Islet precursor cell (in vitro differentiated cells): Measurements from ENCODE around the gene SCN2B.
A peak's percentile ranks its signal among the peaks of the same experiment; 100 is the strongest.

Experiments used
- DNase-seq: peaks from one replicate; pipeline ENCODE4 v3.0.0-alpha.2; 2018

The SCN2B gene

DNA sequence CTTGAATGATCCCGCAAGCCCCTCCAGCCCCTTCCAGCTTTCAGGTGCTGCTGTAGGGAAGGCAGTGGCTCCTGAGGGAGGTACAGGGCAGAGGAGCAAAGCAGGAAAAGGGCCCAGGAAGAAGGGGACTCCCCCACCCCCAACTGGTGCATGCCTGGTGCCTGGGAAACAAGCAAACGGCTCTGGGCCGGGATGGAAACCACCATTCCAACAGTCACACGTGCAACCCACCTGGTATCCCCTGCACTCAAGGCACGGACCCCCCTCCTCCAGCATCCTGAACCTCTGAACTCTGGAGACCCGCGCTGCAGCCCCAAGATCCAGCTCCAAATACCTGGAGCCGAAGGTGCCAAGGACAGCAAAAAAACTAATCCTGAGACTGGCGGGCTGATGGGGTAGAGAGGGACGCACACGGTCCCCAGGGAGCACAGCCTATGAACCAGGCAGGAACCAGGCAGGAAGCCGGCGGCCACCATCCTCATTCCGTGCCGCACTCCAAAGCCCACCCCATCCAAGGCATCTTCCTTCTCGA lies 24.4 kb downstream of the SCN2B start:
- no peak for DNase-seq

DNA sequence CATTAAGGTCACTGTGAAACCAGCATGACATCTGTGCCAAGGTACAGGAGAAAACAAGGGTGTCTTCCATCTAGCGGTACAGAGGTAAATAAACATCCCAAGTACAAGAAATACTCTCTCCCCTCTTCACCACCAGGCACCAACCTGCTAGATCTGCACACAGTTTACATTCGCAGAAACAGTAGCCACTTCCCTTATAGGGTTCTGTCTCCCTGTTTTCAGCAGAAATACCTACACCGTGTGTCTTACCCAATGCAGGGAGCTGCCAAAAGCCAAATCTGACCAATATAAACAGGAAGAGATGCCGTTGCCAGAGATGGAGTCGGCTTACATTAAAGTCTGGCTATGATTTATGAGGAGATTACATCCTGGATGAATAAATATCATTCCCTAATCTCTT lies 25.0 kb downstream of the SCN2B start:
- DNase-seq, result no peak

DNA sequence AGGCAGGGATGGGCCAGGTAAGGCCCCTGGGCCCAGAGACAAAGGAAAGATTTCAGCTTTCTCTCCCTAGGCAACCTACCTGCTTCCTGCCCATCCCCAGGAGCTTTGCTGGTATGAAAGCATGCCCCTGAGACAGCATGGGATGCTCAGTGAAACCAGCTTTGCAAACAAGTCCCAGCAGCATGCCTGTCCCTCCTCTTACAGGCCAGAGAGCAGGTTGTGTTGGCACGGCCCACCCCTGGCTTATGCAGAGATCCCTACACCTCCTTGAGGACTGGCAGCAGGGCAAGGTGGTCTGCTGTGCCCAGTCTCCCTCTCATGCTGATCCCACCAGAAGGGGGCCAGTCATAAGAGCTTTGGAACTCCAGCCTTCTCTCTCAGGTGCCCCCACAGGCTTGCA lies 26.9 kb downstream of the SCN2B start:
- DNase-seq, result no peak

DNA sequence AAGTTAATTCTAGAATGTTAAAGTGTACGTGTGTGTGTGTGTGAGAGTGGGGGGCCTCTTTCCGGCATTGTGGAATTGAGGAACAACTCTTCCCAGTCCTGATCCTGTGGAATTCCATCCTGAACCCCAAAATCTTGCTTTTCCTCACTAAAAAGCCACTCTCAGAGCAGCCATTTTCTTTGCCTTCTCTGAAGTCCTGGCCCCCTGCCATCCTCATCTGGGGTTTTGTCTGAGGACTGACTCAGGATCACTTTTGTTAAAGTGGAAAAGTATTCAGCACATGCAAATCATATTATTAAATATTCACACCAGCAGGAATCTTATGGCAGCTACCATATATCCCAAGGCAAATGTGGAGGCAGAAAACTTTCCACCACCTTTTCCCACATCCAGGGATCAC lies 27.6 kb downstream of the SCN2B start:
- no peak for DNase-seq

DNA sequence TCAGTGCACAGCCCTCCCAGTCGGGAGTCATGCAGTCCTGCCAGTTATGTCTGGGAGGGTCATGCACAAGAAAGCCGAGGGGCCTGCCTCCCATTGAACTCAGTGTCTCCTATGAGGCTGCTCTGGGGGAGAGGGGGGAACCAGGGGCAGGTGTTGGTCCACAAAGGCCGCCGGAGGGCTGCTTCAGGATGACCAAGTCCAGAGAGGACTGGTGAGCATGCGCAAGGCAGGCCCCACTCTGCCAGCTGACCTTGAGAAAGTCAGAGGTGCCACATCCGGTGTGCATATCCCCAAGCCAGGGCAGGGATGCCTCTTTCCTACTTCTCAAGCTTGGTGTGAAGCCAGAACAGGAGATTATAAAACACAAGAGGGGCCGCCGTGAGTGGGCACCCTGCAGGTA lies 28.2 kb downstream of the SCN2B start:
- no peak for DNase-seq

DNA sequence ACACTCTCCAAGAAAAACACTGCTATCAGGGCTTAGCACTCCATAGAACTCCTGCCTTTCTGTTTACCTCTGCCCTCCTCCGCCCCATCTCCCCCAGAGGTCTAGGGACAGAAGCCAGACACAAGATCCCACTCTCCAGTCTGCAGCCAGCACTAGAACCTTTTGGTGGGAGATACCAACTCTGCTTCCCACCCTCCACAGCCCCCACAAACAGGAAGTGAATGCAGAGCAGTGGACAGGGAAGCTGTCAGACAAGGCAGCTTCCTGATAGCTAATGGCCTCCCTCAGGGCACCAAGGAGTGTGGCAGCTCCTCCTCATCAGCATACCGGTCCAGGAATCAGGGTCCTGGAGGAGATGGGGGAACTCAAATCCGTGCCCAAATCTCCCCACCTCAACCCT lies 28.9 kb downstream of the SCN2B start:
- DNase-seq, result no peak

DNA sequence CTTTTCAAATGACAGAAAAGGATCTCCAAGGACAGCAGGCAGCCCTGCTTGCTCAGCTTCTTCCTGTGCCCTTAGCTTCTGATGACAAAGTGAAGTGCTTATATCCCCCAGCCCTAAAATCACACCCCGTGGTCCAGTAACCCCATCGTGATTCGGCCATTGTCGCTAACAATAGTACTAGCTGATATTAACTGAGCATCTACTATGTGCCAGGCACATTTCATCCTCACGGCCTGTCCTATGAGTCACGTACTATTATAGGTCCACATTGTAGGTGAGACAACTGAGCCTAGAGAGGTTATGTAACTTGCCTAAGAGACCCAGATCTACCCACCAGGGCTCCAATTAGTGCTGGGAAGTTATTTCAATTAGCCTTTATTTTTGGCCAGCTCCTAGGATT lies 29.9 kb downstream of the SCN2B start:
- DNase-seq, result no peak

DNA sequence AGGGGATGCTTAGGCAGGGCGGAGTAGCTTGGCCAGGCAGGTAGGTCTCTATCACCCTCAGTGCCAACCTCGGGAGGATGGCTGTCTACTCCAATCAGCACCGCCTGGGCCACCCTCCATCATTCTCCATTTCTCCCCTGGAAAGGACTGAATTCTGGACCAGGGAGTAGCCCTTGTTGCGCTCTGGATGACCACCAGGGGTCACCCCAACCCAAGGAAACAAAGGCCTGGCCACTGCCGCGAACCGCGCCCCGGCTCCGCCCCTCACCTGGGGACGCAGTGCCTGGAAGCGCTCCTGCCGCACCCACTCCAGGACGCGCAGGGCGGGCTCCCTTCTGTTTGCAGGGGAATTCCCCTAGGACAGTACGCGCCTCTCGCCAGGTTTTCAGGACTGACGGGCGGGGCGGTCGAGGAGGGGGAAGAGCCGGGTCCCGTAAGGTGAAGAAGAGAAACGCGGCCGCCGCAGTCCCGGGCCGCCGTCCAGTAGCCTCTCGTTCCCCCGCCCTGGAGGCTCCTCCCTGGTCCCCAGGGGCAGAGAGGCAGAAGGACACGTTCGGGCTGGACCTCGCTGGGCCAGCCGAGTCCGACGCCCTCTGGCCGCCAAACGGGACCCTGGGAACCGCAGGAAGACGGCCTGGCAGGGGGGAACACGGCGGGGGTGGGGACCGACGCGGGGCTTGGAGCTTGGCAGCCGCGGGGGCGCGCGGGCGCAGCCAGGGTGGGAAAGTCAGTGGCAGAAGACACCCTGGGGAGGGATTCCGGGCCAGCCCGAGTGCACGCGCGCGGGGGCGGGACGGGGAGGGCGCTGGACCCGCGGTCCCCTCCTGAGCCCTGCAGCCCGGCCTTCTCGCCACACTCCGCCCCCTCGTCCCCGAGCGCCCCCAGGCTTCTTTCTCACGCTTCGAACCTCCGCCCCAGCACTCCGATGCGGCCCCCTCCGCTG lies 30.9 kb downstream of the SCN2B start:
- peak; percentile 94 for DNase-seq

DNA sequence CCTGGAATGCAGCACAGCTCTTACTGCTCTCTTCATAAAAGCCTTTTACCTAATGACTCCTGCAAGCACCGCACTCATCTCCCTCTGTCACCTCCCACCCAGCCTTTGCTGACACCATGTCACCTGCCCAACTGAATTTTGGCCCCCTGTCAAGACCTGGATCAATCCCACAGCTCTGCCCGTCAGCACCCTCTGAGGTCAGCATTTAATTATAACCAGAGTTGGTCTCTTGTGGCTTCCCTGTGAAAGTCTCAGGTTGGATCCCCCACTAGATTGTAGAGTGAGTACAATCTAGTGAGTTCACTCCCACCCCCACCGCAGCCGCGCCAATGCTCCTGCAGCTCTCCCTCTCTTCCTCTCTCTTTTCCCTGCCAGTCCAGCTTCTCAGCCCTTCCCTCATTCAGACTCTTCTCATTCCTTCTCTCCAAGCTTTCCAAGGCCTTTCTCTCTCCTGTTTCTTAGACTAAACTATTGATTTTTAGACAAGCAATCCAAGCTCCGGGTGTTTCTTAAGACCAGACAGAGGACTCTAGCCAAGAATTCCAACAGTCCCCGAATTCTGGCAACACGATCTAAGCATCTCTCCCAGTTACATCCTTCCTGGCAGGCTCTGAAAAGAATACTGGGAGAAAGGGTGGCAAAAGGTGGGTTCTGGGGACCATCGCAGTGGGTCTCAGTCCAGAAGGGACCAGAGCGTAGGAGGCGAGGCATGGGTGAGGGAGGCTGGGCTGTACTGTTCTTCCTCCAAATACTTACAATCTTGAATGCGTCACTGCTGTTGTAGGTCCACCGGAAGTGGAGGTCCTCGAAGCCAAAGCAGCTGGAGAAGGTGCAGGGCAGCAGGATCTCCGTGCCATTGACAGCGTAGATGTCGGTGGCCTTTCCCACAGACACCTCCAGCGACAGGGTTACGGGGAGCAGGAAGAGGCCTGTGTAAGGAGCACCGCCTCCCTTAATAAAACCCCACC lies 31.9 kb downstream of the SCN2B start:
- no peak for DNase-seq

DNA sequence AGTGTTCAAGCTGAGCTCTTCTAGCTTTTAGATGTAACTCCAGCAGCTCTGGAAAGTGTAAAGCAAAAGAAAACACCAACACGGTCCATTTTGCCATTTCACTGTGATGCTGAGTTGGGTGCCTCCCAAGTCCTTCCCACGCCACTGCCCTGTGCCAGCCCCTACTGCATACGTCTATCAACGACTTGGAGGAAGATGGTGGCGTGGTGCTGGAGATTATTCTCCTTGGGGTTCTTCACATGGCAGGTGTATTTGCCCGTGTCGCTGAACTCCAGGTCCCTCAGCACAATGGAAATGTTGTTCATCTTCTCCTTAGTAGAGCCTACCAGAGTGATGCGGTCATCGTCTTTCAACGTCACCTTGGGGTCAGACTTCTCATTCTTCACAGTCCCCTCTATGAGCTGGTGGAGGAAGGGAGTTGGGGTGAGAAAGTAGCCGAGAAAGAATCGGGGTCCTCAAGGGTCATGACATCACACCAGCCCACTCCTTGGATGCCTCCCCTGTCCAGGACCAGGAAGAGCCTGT lies 32.7 kb downstream of the SCN2B start:
- no peak for DNase-seq

DNA sequence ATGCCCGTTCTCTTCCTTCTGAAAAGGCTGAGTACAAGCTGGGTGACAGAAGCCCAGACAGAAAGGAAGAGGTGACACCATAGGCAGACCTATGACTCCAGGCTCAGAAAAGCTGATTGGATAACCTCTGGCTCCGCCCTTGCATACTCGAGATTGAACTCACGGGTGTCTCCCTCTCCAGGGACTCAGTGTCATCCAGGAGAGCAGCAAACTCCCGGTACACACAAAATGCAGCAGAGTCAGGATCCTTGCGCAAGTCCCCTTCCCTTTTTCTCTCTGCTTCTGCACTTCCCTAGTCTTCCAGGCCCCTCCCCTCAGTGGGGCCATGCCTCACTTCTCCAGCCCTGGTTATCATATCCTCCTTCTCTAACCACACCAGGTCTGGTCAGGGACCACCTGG lies 33.6 kb downstream of the SCN2B start:
- DNase-seq, result peak; percentile 71

DNA sequence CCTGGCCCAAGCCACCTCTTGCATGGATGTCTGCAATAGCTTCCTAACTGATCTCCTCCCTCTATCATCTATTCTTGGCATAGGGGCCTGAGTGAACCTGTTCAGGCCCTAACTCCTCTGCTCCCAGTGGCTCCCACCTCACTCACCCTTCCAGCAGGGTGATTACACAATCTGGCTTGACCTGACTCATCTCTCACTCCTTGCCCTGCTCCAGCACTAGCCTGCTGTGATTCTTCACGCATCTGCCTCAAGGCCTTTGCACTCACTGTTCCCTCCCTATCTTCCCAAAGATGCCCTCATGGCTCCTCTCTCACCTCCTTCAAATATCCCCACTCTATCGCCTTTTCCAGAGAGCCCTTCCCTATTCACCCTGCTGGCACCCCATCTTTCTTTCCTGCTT lies 34.4 kb downstream of the SCN2B start:
- DNase-seq, result peak; percentile 67

DNA sequence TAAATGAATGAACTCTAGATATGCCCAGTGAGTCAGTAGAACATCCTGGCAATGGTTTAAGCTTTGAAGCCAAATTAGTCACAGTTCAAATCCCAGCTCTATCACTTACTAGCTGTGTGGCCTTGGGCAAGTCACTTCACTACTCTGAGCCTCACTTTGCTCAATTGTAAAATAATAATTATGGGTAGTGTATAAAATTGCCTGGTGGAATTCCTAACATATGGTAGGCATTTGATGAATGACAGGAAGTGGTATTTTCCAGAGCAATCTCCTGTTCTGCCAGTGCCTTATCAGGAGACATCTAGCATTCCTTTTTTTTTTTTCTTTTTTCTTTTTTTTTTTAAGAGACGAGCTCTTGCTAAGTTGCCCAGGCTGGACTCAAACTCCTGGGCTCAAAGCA lies 36.9 kb downstream of the SCN2B start:
- DNase-seq, result no peak

DNA sequence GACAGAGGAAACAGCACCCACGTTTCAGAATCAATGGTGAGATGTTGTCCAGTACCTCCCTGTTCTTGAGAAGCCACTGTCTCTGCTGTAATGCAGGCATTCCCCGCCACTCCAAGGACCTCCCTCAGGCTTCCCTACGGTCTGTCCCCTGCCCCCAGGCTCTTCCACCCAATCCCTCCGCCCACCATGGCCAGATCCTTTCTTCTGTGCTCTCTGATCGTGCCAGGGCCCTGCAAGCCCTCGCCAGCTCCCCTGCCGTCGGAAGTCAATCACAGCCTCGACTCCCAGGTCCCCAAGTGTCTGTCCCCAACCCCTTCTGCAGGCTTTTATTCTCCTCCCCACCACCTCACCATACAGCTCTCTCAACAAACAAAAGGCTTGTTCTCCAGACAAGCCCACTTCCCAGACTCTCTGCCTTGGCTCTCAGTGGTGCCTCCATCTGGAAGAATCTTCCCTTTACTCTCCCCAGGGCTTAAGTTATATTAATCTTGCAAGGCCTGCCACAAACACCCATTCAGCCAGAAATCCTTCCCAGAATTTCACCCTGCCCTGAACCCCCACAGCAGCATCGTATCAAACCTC lies 37.5 kb downstream of the SCN2B start:
- no peak for DNase-seq

DNA sequence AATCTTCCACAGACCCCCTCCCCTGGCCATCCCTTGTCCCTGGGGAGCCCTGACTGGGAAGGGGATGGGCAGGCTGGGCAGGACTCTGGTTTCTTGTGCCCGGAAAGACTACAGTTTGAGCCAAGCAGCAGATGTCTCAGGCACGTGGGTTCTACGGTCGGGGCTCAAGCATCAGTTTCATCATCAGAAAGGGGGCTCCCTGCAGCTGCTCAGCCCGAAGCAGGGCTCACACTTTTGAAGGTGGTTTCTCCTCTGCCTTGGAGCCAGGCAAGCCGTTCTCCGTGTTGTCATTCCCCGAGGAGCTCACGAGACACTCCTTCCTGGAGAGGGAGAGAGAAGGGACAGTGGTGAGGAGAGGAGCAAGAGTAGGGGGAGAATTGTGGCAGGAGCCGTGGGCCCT lies 39.6 kb downstream of the SCN2B start:
- DNase-seq, result no peak

DNA sequence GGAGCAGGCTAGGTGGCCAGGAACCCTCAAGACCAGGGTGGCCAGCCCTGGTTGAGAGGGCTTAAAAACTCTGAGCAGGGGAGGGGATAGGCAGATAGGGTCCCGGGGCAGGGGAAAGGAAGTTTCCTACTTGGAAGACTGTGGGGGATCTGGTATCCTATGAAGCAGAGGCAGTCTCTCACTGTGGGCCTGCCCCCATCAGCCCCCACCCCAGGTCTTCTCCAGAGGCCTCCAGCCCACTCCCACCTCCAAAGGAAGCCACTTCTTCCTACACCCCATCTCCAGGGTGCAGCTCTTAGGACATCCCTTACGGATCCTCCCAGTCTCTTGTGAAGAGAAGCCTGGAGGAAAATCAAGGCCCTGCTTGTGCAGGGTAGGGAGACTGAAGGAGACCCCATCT lies 40.1 kb downstream of the SCN2B start:
- DNase-seq, result no peak

DNA sequence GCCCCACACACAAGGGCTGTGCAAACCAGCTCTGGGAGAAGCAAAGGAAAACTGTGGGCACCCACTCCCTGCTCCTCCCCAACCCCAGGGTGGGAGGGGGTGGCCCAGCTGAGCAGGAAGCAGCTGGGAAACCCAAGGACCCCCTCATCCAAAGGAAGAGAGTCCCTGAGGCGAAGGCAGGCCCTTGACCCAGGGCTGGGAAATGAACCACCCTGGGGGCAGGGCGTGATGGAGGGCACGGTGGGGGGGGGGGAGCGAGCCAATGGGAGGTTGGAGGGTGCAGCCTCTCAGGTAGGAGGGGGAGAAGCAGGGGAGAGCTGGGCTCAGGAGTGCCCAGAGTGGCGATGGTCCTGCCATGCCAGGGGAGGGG lies 40.7 kb downstream of the SCN2B start:
- no peak for DNase-seq

DNA sequence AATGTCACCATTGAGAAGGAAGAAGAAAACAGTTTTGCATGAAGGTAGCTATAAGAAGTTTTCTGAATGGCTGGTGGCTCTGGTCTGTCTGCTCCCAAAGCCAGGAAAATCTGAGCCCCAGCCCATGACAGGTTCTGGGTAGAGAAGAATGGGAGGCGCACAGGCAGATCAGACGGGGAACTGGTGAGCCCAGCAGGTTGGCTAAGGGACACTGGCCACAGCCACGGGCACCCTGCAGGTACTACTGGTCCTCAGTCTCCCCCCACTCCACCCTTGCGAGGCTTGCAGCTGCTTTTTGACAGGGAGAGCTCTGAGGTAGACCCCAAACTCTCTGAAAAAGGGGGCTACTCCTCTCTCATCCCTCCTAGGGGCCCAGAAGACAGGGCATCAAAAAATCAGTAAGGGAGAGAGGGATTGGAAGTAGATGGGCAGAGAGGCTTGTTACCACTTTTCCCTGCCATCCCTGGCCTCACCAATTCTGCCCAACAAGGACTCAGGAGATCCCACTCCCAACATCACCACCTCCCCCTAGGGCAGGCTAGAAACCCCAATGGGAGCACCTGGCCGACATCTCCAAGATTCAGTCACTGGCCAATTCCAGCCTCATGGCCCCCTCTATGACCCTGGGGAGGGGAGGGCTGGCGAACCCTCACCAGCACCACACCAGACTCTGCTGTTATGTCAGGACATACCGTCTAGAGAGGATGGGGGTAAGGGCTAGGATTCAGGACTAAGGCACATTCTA lies 41.2 kb downstream of the SCN2B start:
- DNase-seq, result no peak

DNA sequence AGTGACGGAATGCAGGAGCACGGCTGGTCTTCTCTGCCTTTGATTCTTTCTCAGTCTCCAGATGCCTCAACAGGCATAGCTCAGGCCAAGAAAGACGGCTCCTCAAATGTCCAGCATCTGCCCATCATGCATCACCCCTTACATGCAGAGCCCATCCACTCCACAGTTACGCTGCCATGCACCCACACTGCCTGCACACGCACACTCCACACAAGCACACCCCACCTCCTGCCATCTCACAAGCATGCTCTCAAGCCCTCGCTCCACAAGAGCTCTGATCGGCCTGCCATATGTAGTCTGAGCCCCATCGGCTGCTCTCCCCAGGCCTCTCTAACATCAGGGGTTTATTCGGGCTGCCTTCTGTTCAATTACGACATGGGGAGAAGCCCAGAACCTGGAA lies 42.6 kb downstream of the SCN2B start:
- no peak for DNase-seq

DNA sequence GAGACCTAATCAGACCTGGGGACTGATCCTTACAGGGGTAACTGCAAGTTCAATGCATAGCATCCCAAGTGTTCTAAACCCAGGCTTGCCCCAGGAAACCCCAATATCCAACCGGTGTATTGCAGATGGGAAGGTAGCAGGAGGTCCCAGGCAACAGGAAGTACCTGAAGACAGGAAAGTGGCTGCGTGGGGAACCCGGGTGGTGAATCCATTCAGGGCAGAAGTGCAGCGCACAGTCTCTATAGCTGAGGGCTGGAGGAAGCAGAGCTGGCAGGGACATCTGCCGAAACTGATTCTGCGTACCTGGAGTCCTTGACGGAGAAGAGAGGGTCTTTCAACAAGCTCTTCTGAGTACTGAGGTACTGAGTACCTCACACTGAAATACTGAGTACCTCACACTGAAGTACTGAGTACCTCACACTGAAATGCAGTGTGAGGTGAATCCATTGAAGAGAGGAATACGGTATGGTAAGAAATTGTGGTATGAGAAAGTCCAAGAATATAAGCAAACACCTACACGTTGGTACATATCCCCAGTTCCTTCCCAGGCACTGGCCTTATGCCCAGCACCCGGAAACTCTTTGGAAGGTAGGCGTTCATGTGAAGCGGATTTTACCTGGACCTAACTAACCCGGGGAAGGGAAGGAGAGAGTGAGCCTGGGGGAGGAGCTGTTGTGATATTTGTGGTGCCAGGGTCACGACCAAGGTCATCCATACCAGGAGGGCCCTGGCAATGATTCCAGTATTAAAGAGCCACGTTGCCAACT lies 43.9 kb downstream of the SCN2B start:
- DNase-seq, result no peak

DNA sequence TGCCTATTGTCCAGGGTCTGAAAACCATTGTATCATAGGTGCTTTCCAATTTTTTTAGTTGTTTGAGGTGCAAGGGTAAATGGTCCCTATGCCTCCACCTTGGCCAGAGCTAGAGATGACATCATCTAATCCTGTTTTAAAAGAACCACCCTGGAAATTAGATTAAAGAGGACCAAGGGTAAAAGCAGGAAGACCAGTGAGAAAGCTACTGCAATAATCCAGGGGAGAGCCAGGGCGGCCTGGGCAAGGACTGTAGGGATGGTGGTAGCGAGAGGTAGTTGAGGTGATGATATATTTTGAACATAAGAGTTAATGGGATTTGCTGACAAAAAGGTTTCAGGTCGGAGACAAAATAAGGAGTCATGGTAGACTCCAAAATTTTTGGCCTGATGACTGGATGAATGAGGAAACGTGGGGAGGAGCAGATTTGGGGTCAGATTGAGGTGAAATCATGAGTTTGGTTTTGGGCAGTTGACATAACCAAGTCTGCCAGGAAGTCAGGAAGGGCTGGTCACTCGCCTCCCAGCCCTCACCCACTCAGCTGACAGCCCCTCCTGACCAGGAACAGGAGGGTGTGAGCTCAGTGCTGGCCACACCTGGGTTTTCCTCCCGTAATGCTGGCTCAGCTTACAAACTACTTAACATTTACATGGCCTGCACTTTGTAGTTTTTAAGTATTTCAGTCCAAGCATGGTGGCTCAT lies 46.8 kb downstream of the SCN2B start:
- DNase-seq, result no peak
